ENCODE data around the gene SOX6. TPM values are rescaled to one million over a fixed set of nuclear protein-coding genes. Genes with fewer than 3 reads are reported as not detected.

The SOX6 gene
- total RNA-seq, 1 experiment from 2014 or later, result not detected

GRCh38 chr11:16114431-16114830 is 241.9 kb downstream of the SOX6 start:
- H4K5ac ChIP-seq (ENCODE audit: insufficient read length, low read depth, low read length), result no peak overlapping the region
- Mint-ChIP-seq H3K4me1 (peaks cover 20 to 39% of the 10 kb centered on the region in 2 experiments), H3K4me3 (no peak overlapping the region), H3K36me3 (ENCODE audit: insufficient read depth in 1 of 3, low read depth in 3 of 3) (no peaks in the 10 kb centered on the region), H3K9me3 (no peaks in the 10 kb centered on the region), H3K27ac (no peak overlapping the region), H3K27me3 (ENCODE audit: low read depth) (peaks cover 2% of the 10 kb centered on the region; the same call in 1 of the 2 replicates)
- no peak overlapping the region for H2BK15ac ChIP-seq (ENCODE audit: low read depth, low read length)
- no peaks in the 10 kb centered on the region for H3K27me3 ChIP-seq (ENCODE audit: insufficient read depth, low read length)
- H3K18ac ChIP-seq (ENCODE audit: insufficient read length, low read depth, low read length), result no peak overlapping the region
- no peak overlapping the region for H3T11ph ChIP-seq (ENCODE audit: low read length)
- H3K4ac ChIP-seq (ENCODE audit: low read depth, low read length), result no peak overlapping the region
- no peak overlapping the region for H2AFZ ChIP-seq (ENCODE audit: low read length)
- no peaks in the 10 kb centered on the region for H3K23me2 ChIP-seq (ENCODE audit: insufficient read length, low read depth, low read length, poor library complexity, severe bottlenecking)
- H3K14ac ChIP-seq (ENCODE audit: insufficient read depth, low read length), result no peak overlapping the region
- H2BK120ac ChIP-seq (ENCODE audit: low read depth, low read length, poor library complexity, severe bottlenecking), result no peak overlapping the region
- no peaks in the 10 kb centered on the region for H3K79me2 ChIP-seq (ENCODE audit: insufficient read depth, low read length)
- H3K27ac ChIP-seq (ENCODE audit: insufficient read length, low read depth, low read length), result no peak overlapping the region
- H3K4me1 ChIP-seq (ENCODE audit: insufficient read depth, low read length), result no peaks in the 10 kb centered on the region
- no peak for TF ChIP-seq CTCF (conservative IDR thresholded peaks at IDR 0.05)
- H3K9ac ChIP-seq (ENCODE audit: extremely low read depth, insufficient read length, low read length), result no peak overlapping the region
- H4K8ac ChIP-seq (replicated peaks; ENCODE audit: insufficient read length, low read depth, low read length), result no peak overlapping the region
- H4K91ac ChIP-seq (ENCODE audit: insufficient read length, low read depth, low read length), result no peak overlapping the region
- no peak overlapping the region for H3K4me2 ChIP-seq (ENCODE audit: insufficient read depth, insufficient read length, low read length)
- H2BK5ac ChIP-seq (ENCODE audit: insufficient read length, low read length), result no peak overlapping the region
- no CpG with 5 or more reads among the region's 2 CpGs for WGBS (ENCODE audit: extremely low coverage, insufficient read length, low lambda C conversion rate)
- H3K9me3 ChIP-seq (ENCODE audit: control insufficient read depth, low read depth, low read length), result no peaks in the 10 kb centered on the region
- H2BK12ac ChIP-seq (ENCODE audit: insufficient read length, low read depth, low read length), result no peak overlapping the region
- H2AK5ac ChIP-seq (ENCODE audit: insufficient read length, low read length), result no peak overlapping the region
- no peak for DNase-seq
- no peak overlapping the region for H2BK20ac ChIP-seq (ENCODE audit: low read depth, low read length, poor library complexity, severe bottlenecking)
- no peaks in the 10 kb centered on the region for H3K79me1 ChIP-seq (ENCODE audit: insufficient read depth, low read depth, low read length, poor library complexity, severe bottlenecking)
- H3K56ac ChIP-seq (ENCODE audit: insufficient read length, low read depth, low read length), result no peak overlapping the region
- no peak overlapping the region for H3K23ac ChIP-seq (ENCODE audit: insufficient read length, low read depth, low read length)
- H4K20me1 ChIP-seq (ENCODE audit: control insufficient read depth, insufficient read depth, insufficient read length), result no peaks in the 10 kb centered on the region
